Colonic mucosa (tissue), 4 donors: ENCODE measurements around the gene DRAXIN. TPM values are rescaled to one million over a fixed set of nuclear protein-coding genes. Genes with fewer than 3 reads are reported as not detected.
"Not testable (repeated sequence)": the region's sequence is repeated elsewhere in the genome, so short reads cannot be mapped to it uniquely, and the experiment has no call there.

Experiments used
- DNase-seq: peaks from one replicate; pipeline ENCODE4 v3.0.0-alpha.2; 2020
- H3K27ac ChIP-seq: fragments of 200-600 bp; one replicate; pipeline ENCODE4 v1.8.0; 2021
- H3K27me3 ChIP-seq: fragments of 200-600 bp; one replicate; pipeline ENCODE4 v1.8.0; 2021
- H3K36me3 ChIP-seq: fragments of 200-600 bp; one replicate; pipeline ENCODE4 v1.8.0; 2021
- H3K4me1 ChIP-seq: fragments of 200-600 bp; one replicate; pipeline ENCODE4 v1.8.0; 2021; ENCODE audit warnings: mild to moderate bottlenecking
- H3K4me3 ChIP-seq: fragments of 200-600 bp; one replicate; pipeline ENCODE4 v1.8.0; 2021
- H3K9ac ChIP-seq, 2 donors: one replicate each; pipeline ENCODE4 v1.7.0; 2013; ENCODE audit warnings: control low read depth in 2 of 2, low read depth in 2 of 2, low read length in 2 of 2
- H3K9me3 ChIP-seq: fragments of 200-600 bp; one replicate; pipeline ENCODE4 v1.8.0; 2021
- CTCF ChIP-seq: fragments of 200-600 bp; IDR thresholded peaks from one replicate; pipeline ENCODE4 v1.8.0; 2022; ENCODE audit warnings: antibody characterized with exemption, mild to moderate bottlenecking
- intact Hi-C: fragments of 100-400 bp; cut with DNase I; formaldehyde crosslinking; loops from one replicate; pipeline ENCODE4 v1.14.1; 2022
- total RNA-seq, 2 donors: library from RNA; stranded (reverse); fragmentation: NEBNext Ultra II Directional in 1 of 2; extraction: Animal tissue kit (Norgen Biotek cat#: 25700) in 1 of 2; gene quantifications; one replicate each; pipeline ENCODE4 v1.2.1, GENCODE V29; 2021
- donor health status: healthy.
- donor health status: DM: no; HTN: no; CAD: no.
- donor health status: DM: no; HTN: no; CAD: no.

The DRAXIN gene, protein sequence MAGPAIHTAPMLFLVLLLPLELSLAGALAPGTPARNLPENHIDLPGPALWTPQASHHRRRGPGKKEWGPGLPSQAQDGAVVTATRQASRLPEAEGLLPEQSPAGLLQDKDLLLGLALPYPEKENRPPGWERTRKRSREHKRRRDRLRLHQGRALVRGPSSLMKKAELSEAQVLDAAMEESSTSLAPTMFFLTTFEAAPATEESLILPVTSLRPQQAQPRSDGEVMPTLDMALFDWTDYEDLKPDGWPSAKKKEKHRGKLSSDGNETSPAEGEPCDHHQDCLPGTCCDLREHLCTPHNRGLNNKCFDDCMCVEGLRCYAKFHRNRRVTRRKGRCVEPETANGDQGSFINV
- total RNA-seq, result under 1 TPM; 0.05 TPM

DNA sequence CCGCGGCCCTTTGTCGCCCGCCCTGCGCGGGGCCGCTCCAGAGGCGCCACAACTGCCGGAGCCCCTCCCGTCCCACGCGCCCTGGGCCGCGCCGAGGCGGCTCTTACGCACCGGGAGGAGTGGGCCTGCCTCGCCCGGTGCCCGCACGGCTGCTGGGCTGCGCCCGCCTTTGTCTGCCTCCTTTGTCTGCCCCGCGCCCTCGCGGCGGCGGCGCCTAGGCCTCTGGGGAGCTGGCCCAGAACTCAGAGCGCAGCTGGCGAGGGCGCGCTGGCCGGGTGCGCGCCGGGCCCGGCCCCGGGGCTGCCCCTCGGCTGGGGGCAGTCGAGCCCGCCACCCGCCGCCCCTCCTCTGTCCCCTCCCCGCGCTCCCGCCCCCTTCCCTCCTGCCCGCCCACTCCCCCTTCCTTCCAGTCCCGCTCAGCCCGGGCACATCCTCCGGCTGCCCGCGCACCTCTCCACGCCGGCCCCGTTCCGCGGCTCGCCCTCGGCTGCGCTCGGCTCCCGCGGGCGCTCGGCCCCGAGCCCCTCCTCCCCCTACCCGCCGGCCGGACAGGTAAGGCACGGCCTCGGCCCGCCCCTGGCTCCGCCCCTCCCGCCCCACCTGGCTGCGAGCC, at the start of gene DRAXIN:
Gene DRAXIN, plus strand, starts transcription at position 409 of the 613 bp plus-strand sequence. CDS start 14,549 bp downstream, outside the sequence.
- Histone ChIP-seq H3K27me3 (peaks cover 40% of the 10 kb centered on the region), H3K36me3 (no peaks in the 10 kb centered on the region), H3K4me1 (peaks cover 3% of the 10 kb centered on the region), H3K9me3 (no peaks in the 10 kb centered on the region), H3K9ac (no peak within 1 kb of the TSS), H3K4me3 (no peak within 1 kb of the TSS), H3K27ac (no peak within 1 kb of the TSS)
- no peak for TF ChIP-seq CTCF
- DNase-seq, result no peak
- intact Hi-C loops, result no loop called here

DNA sequence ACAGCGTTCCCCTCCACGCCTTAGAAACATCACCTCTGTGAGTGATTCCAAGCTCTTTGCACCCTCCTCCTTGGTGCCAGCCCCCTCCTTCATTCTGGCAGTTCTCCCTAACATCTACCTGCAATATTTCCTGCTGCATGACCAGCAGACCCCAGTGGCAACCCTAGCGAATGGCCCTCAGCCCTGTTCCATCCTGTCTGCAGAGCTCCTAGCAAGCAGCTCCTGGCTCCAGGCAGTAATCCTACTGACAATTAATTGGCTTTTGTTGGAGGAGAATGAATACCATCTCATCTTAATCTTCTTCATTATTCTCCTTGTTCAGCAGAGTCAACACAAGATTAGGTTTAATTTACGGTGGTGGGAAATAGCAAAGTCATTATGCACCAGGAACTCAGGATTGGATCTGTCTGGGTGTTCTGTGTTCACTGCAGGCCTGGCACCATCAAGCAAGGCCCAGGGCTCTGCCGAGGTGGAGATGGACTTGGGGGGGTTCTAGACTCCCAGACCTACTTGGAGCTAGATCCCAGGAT, 49.7 kb upstream of the DRAXIN start:
- DNase-seq, result no peak
- no peaks in the 10 kb centered on the region for H3K27me3 ChIP-seq
- no peaks in the 10 kb centered on the region for H3K9me3 ChIP-seq
- no peaks in the 10 kb centered on the region for H3K4me1 ChIP-seq
- intact Hi-C loops, result loop anchor here (5.0 kb wide), 3 partner anchors 305 to 605 kb away; no protein-coding TSS in a partner anchor
- no peak overlapping the region for H3K4me3 ChIP-seq
- H3K36me3 ChIP-seq, result no peaks in the 10 kb centered on the region
- no peak for TF ChIP-seq CTCF
- H3K9ac ChIP-seq, result no peak overlapping the region
- no peak overlapping the region for H3K27ac ChIP-seq

DNA sequence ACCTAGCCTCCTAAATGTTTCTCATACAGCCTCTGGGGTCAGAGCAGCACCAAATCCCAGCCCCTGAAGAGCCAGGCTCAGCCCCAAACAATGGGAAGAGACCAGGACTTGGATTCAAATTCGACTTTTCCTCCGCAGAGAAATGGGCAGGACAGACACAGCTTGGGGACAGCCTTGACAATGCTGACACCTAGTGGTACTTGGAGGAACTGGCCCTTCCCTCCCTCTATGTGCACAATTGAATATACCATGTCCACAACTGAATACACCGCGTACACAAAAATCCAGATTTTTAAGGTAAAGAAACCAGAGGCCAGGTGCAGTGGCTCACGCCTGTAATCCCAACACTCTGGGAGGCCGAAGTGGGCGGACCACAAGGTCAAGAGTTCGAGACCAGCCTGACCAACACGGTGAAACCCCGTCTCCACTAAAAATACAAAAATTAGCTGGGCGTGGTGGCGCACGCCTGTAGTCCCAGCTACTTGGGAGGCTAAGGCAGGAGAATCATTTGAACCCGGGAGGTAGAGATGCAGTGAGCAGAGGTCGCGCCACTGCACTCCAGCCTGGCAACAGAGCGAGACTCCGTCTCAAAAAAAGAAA, 49.0 kb upstream of the DRAXIN start:
- intact Hi-C loops, result loop anchor here (5.0 kb wide), 3 partner anchors 305 to 605 kb away; no protein-coding TSS in a partner anchor
- TF ChIP-seq CTCF, result peak; percentile 92
- not testable (repeated sequence) for H3K36me3 ChIP-seq, H3K27ac ChIP-seq, H3K27me3 ChIP-seq, H3K9ac ChIP-seq, H3K4me3 ChIP-seq, H3K9me3 ChIP-seq, H3K4me1 ChIP-seq
- DNase-seq, result peak; percentile 69

GRCh38 chr1:11643782-11644181, 47.7 kb upstream of the DRAXIN start:
- Histone ChIP-seq H3K27me3 (no peaks in the 10 kb centered on the region), H3K9ac (no peak overlapping the region), H3K27ac (no peak overlapping the region), H3K4me1 (no peaks in the 10 kb centered on the region), H3K36me3 (no peaks in the 10 kb centered on the region), H3K4me3 (no peak overlapping the region), H3K9me3 (no peaks in the 10 kb centered on the region)
- no peak for DNase-seq
- TF ChIP-seq CTCF, result no peak
- intact Hi-C loops, result loop anchor here (5.0 kb wide), 3 partner anchors 306 to 606 kb away; no protein-coding TSS in a partner anchor

DNA sequence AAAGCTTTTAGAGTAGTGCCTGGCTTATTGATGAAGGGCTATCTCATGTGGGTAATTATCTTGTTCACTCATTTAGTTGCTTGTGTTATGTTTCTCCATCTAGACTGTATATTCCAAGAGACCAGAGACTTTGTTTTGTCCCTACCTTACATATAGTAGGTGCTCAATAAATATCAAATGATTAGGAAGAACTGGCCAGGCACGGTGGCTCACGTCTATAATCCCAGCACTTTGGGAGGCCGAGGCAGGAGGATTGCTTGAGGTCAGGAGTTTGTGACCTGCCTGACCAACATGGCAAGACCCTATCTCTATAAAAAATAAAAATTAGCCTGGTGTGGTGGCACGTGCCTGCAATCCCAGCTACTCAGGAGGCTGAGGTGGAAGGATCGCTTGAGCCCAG, 46.2 kb upstream of the DRAXIN start:
- H3K27me3 ChIP-seq, result no peaks in the 10 kb centered on the region
- intact Hi-C loops, result no loop called here
- H3K4me3 ChIP-seq, result no peak overlapping the region
- TF ChIP-seq CTCF, result no peak
- peaks cover 3% of the 10 kb centered on the region for H3K4me1 ChIP-seq
- DNase-seq, result no peak
- no peaks in the 10 kb centered on the region for H3K36me3 ChIP-seq
- H3K9ac ChIP-seq, result no peak overlapping the region
- no peaks in the 10 kb centered on the region for H3K9me3 ChIP-seq
- H3K27ac ChIP-seq, result no peak overlapping the region
